NCI-H345 treated with DMSO at 0.1 percent for 48 hours (cell line): ENCODE measurements around the gene CNMD.
"Not testable (repeated sequence)": the region's sequence is repeated elsewhere in the genome, so short reads cannot be mapped to it uniquely, and the experiment has no call there.

ENCODE experiments used
- DNase-seq: peaks from one replicate; lab custom pipeline; 2025; ENCODE audit not compliant: unreplicated experiment; lab: John Stamatoyannopoulos, UW

Gene CNMD

GRCh38 chr13:52695856-52696255 lies 43.8 kb downstream of the CNMD start:
- no peak for DNase-seq

GRCh38 chr13:52686376-52686775 lies 53.2 kb downstream of the CNMD start:
- DNase-seq = no peak

- not testable (repeated sequence) for DNase-seq
Observed at GRCh38 chr13:52685806-52686205, 53.8 kb downstream of the CNMD start.

GRCh38 chr13:52677823-52678222 lies 61.8 kb downstream of the CNMD start:
- DNase-seq = no peak

- DNase-seq = no peak
Observed at GRCh38 chr13:52673465-52673864, 66.2 kb downstream of the CNMD start.

GRCh38 chr13:52670726-52671125 lies 68.9 kb downstream of the CNMD start:
- no peak for DNase-seq

GRCh38 chr13:52669677-52670076 lies 69.9 kb downstream of the CNMD start:
- DNase-seq = no peak

- DNase-seq = no peak
Observed at GRCh38 chr13:52665325-52665724, 74.3 kb downstream of the CNMD start.

GRCh38 chr13:52664272-52664671 lies 75.3 kb downstream of the CNMD start:
- DNase-seq = no peak

- no peak for DNase-seq
Observed at GRCh38 chr13:52659340-52659739, 80.3 kb downstream of the CNMD start.
